Endodermal cell (in vitro differentiated cells): ENCODE results near the gene YBX1. TPM values are rescaled to one million over a fixed set of nuclear protein-coding genes. Genes with fewer than 3 reads are reported as not detected.

Experiments
- DNase-seq: peaks from one replicate; pipeline ENCODE4 v3.0.0-alpha.2; 2017
- H3K27ac ChIP-seq: 2 replicates; pipeline ENCODE4 v1.5.1; 2013; ENCODE audit warnings: mild to moderate bottlenecking, low read depth, low read length, moderate library complexity
- H3K27me3 ChIP-seq: 2 replicates; pipeline ENCODE4 v1.6.1; 2013; ENCODE audit warnings: mild to moderate bottlenecking, low read length, moderate library complexity; ENCODE audit not compliant: insufficient read depth, control insufficient read depth, poor library complexity, severe bottlenecking
- H3K36me3 ChIP-seq: 2 replicates; pipeline ENCODE4 v1.7.0; 2013; ENCODE audit warnings: mild to moderate bottlenecking, low read length, moderate library complexity; ENCODE audit not compliant: control insufficient read depth, insufficient read depth
- H3K4me1 ChIP-seq: one replicate; pipeline ENCODE4 v1.7.0; 2013; ENCODE audit warnings: low read length; ENCODE audit not compliant: control insufficient read depth, insufficient read depth
- H3K4me3 ChIP-seq: 2 replicates; pipeline ENCODE4 v1.5.1; 2013; ENCODE audit warnings: mild to moderate bottlenecking, low read length, moderate library complexity
- H3K9ac ChIP-seq: 2 replicates; pipeline ENCODE4 v1.6.1; 2013; ENCODE audit warnings: mild to moderate bottlenecking, low read length, moderate library complexity; ENCODE audit not compliant: poor library complexity, severe bottlenecking; ENCODE audit errors: extremely low read depth
- H3K9me3 ChIP-seq: 2 replicates; pipeline ENCODE4 v1.6.1; 2013; ENCODE audit warnings: mild to moderate bottlenecking, low read length, moderate library complexity; ENCODE audit not compliant: control insufficient read depth
- H3K27ac Mint-ChIP-seq: 2 replicates; pipeline ENCODE4 v1.8.0; 2020; ENCODE audit warnings: mixed read lengths
- H3K27me3 Mint-ChIP-seq: 2 replicates; pipeline ENCODE4 v1.8.0; 2021; ENCODE audit warnings: mild to moderate bottlenecking, mixed read lengths; ENCODE audit not compliant: insufficient read depth
- H3K36me3 Mint-ChIP-seq: 2 replicates; pipeline ENCODE4 v1.8.0; 2020; ENCODE audit warnings: low read depth, mixed read lengths
- H3K4me1 Mint-ChIP-seq: 2 replicates; pipeline ENCODE4 v1.8.0; 2020; ENCODE audit warnings: mixed read lengths
- H3K4me3 Mint-ChIP-seq: 2 replicates; pipeline ENCODE4 v1.8.0; 2020; ENCODE audit warnings: mild to moderate bottlenecking, moderate library complexity, mixed read lengths
- H3K9me3 Mint-ChIP-seq: 2 replicates; pipeline ENCODE4 v1.8.0; 2020; ENCODE audit warnings: mild to moderate bottlenecking, mixed read lengths
- CTCF ChIP-seq: fragments of 200-600 bp; sonication (generic); conservative IDR thresholded peaks from 2 replicates; pipeline ENCODE4 v1.5.0; 2021; ENCODE audit warnings: antibody characterized with exemption, mild to moderate bottlenecking
- WGBS, 2 experiments: methylation state at CpG; one replicate each; pipeline versions ENCODE4 v1.1.5 to v1.1.7; 2013; ENCODE audit warnings: missing lambda C conversion rate in 2 of 2, mixed read lengths in 1 of 2; ENCODE audit not compliant: insufficient coverage in 1 of 2, insufficient read length in 1 of 2; 5-methylcytosine and 5-hydroxymethylcytosine counted together
- total RNA-seq, 2 donors: library from RNA; stranded (reverse); fragmentation: NEBNext Ultra II Directional in 1 of 2; extraction: Animal tissue kit (Norgen Biotek cat#: 25700) in 1 of 2; gene quantifications; 2 replicates in 1 of 2; 3 replicates in 1 of 2; pipeline ENCODE4 v1.2.1, GENCODE V29; 2021

The YBX1 gene
- total RNA-seq, 2 donors from 2014 or later = 655 to 668 TPM

GRCh38 chr1:42743317-42744147 is 61.3 kb downstream of the YBX1 start:
- no peaks in the 10 kb centered on the region for H3K27me3 Mint-ChIP-seq
- no peak overlapping the region for H3K27ac Mint-ChIP-seq
- peaks cover 15% of the 10 kb centered on the region for H3K36me3 ChIP-seq
- TF ChIP-seq CTCF = no peak
- no peaks in the 10 kb centered on the region for H3K9me3 ChIP-seq
- H3K9me3 Mint-ChIP-seq = no peaks in the 10 kb centered on the region
- peaks cover 23% of the 10 kb centered on the region for H3K4me1 Mint-ChIP-seq
- no peaks in the 10 kb centered on the region for H3K27me3 ChIP-seq
- H3K9ac ChIP-seq = no peak overlapping the region
- H3K4me3 ChIP-seq = no peak overlapping the region
- no peak overlapping the region for H3K27ac ChIP-seq
- no peak overlapping the region for H3K4me3 Mint-ChIP-seq
- peaks cover 21% of the 10 kb centered on the region for H3K36me3 Mint-ChIP-seq
- WGBS, 2 experiments = 83 to 89% methylated on average over 16 to 21 of the region's 21 CpGs
- H3K4me1 ChIP-seq = peaks cover 6% of the 10 kb centered on the region
- DNase-seq = no peak

GRCh38 chr1:42744148-42744413 is 61.9 kb downstream of the YBX1 start:
- no peak overlapping the region for H3K27ac Mint-ChIP-seq
- no peak for TF ChIP-seq CTCF
- Histone ChIP-seq H3K4me1 (peaks cover 6% of the 10 kb centered on the region), H3K9me3 (no peaks in the 10 kb centered on the region), H3K9ac (no peak overlapping the region), H3K36me3 (peaks cover 15% of the 10 kb centered on the region), H3K4me3 (no peak overlapping the region), H3K27me3 (no peaks in the 10 kb centered on the region), H3K27ac (no peak overlapping the region)
- no peaks in the 10 kb centered on the region for H3K9me3 Mint-ChIP-seq
- DNase-seq = no peak
- H3K4me3 Mint-ChIP-seq = no peak overlapping the region
- H3K36me3 Mint-ChIP-seq = peaks cover 26% of the 10 kb centered on the region
- H3K4me1 Mint-ChIP-seq = peaks cover 19% of the 10 kb centered on the region
- 97% methylated on average over 5 to 9 of the region's 9 CpGs for WGBS, 2 experiments
- H3K27me3 Mint-ChIP-seq = no peaks in the 10 kb centered on the region

GRCh38 chr1:42745851-42746250 is 63.6 kb downstream of the YBX1 start:
- Mint-ChIP-seq H3K36me3 (peaks cover 39% of the 10 kb centered on the region), H3K9me3 (peaks cover 7% of the 10 kb centered on the region), H3K4me3 (no peak overlapping the region), H3K27ac (no peak overlapping the region), H3K4me1 (peaks cover 9% of the 10 kb centered on the region), H3K27me3 (no peaks in the 10 kb centered on the region)
- no peak for TF ChIP-seq CTCF
- Histone ChIP-seq H3K9me3 (no peaks in the 10 kb centered on the region), H3K4me1 (peaks cover under 1% of the 10 kb centered on the region), H3K4me3 (no peak overlapping the region), H3K27ac (no peak overlapping the region), H3K27me3 (no peaks in the 10 kb centered on the region), H3K36me3 (peaks cover 22% of the 10 kb centered on the region), H3K9ac (no peak overlapping the region)
- no peak for DNase-seq
- WGBS, 2 experiments = 93 to 100% methylated on average over 3 to 8 of the region's 8 CpGs
